Measurements from ENCODE around the gene PEX14. TPM values are rescaled to one million over a fixed set of nuclear protein-coding genes. Genes with fewer than 3 reads are reported as not detected.
"Not testable (repeated sequence)": the region's sequence is repeated elsewhere in the genome, so short reads cannot be mapped to it uniquely, and the experiment has no call there.

PEX14 gene
- total and polyA plus RNA-seq, 2 donors (not counting 3 experiments of a cell fraction or from before 2014, with no cell fraction given) = 19.5 to 26.5 TPM

GRCh38 chr1:10473145-10473765 lies 1.5 kb upstream of the PEX14 start:
- intact Hi-C loops (cut with micrococcal nuclease) = no loop called here
- TF ChIP-seq EZH2 (IDR thresholded peaks at IDR 0.05; ENCODE audit: borderline replicate concordance, low read depth, low read length, severe bottlenecking) (no peak), POLR2A (IDR thresholded peaks at IDR 0.05; ENCODE audit: low read depth, low read length) (no peak), GATA2 (IDR thresholded peaks at IDR 0.05; ENCODE audit: insufficient read depth, insufficient read length, low read depth, low read length) (no peak), POLR2AphosphoS5 (IDR thresholded peaks at IDR 0.05; ENCODE audit: insufficient read depth, low read depth, low read length) (no peak), CTCF (IDR thresholded peaks at IDR 0.05; ENCODE audit: extremely low read depth in 1 of 2, insufficient read depth in 1 of 2, low read depth in 1 of 2, low read length in 2 of 2) (no peak), JUN (IDR thresholded peaks at IDR 0.05; ENCODE audit: borderline replicate concordance, insufficient read depth, insufficient read length, low read depth) (no peak), FOS (IDR thresholded peaks at IDR 0.05; ENCODE audit: borderline replicate concordance, insufficient read depth, low read length) (no peak), MYC (IDR thresholded peaks at IDR 0.05; ENCODE audit: low read depth, low read length) (no peak)
- TF ChIP-seq, protein P1, sequence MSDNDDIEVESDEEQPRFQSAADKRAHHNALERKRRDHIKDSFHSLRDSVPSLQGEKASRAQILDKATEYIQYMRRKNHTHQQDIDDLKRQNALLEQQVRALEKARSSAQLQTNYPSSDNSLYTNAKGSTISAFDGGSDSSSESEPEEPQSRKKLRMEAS (IDR thresholded peaks at IDR 0.05; ENCODE audit: insufficient read depth, insufficient read length) = no peak
- Histone ChIP-seq H4K20me1 (replicated peaks; ENCODE audit: control insufficient read depth, extremely low read depth, insufficient read depth, low read length) (no peaks in the 10 kb centered on the region), H3K27me3 (ENCODE audit: control insufficient read depth in 2 of 2, insufficient read depth in 2 of 2, low read length in 2 of 2) (no peaks in the 10 kb centered on the region), H3K27ac (ENCODE audit: insufficient read depth, low read depth, low read length) (no peak overlapping the region), H3K79me2 (ENCODE audit: control insufficient read depth, insufficient read depth, low read length) (peaks cover 34% of the 10 kb centered on the region), H3K4me3 (replicated peaks in 1 of 3; ENCODE audit: insufficient read depth in 1 of 3, low read depth in 1 of 3, low read length in 3 of 3) (no peak overlapping the region), H3K4me1 (ENCODE audit: control insufficient read depth, extremely low read depth, insufficient read depth, low read length) (peaks cover 8% of the 10 kb centered on the region), H3K36me3 (ENCODE audit: control insufficient read depth in 2 of 2, extremely low read depth in 1 of 2, insufficient read depth in 2 of 2, low read length in 2 of 2) (peaks cover 0 to 2% of the 10 kb centered on the region in 2 experiments), H3K9me1 (replicated peaks; ENCODE audit: control insufficient read depth, extremely low read depth, insufficient read depth, low read length) (no peaks in the 10 kb centered on the region), H2AFZ (ENCODE audit: low read depth, low read length) (no peak overlapping the region), H3K9ac (replicated peaks; ENCODE audit: extremely low read depth, insufficient read depth, low read length) (no peak overlapping the region), H3K9me3 (replicated peaks; ENCODE audit: control insufficient read depth, insufficient read depth, low read length) (no peaks in the 10 kb centered on the region), H3K4me2 (ENCODE audit: insufficient read depth, low read length) (no peak overlapping the region)
- DNase-seq (ENCODE audit: low read depth, low spot score) (no peak), FAIRE-seq (no peak)
- BruUV-seq (replicated peaks) = no TSS peak
- dilution Hi-C loops (cut with MboI; ENCODE audit: extremely low pct_ligation_motif_present, low sequenced_read_pairs) = no loop called here
- POLR2A ChIA-PET = interaction anchor here (1.0 kb wide), 1 partner anchor 42 kb away, joined by 3 read pairs; no protein-coding TSS in a partner anchor
- CTCF ChIA-PET = interaction anchor here (1.5 kb wide), 1 partner anchor 43 kb away, joined by 3 read pairs; the partner anchor contains the start of gene CENPS

- intact Hi-C loops (cut with micrococcal nuclease) = not testable (repeated sequence)
These were observed 489 bp upstream of the PEX14 start for GRCh38 chr1:10474309-10474612.

More at GRCh38 chr1:10474309-10474612, 489 bp upstream of the PEX14 start:
- H3K27ac ChIP-seq (ENCODE audit: insufficient read depth, low read depth, low read length); H3K4me3 ChIP-seq (replicated peaks in 1 of 3; ENCODE audit: insufficient read depth in 1 of 3, low read depth in 1 of 3, low read length in 3 of 3); H3K4me1 ChIP-seq (ENCODE audit: control insufficient read depth, extremely low read depth, insufficient read depth, low read length); H3K9me1 ChIP-seq (replicated peaks; ENCODE audit: control insufficient read depth, extremely low read depth, insufficient read depth, low read length); dilution Hi-C loops (cut with MboI; ENCODE audit: extremely low pct_ligation_motif_present, low sequenced_read_pairs); POLR2A ChIA-PET; BruUV-seq (replicated peaks); DNase-seq (ENCODE audit: low read depth, low spot score); H4K20me1 ChIP-seq (replicated peaks; ENCODE audit: control insufficient read depth, extremely low read depth, insufficient read depth, low read length); H3K36me3 ChIP-seq (ENCODE audit: control insufficient read depth in 2 of 2, extremely low read depth in 1 of 2, insufficient read depth in 2 of 2, low read length in 2 of 2); H3K27me3 ChIP-seq (ENCODE audit: control insufficient read depth in 2 of 2, insufficient read depth in 2 of 2, low read length in 2 of 2); H3K9ac ChIP-seq (replicated peaks; ENCODE audit: extremely low read depth, insufficient read depth, low read length); H3K4me2 ChIP-seq (ENCODE audit: insufficient read depth, low read length); H3K9me3 ChIP-seq (replicated peaks; ENCODE audit: control insufficient read depth, insufficient read depth, low read length); H2AFZ ChIP-seq (ENCODE audit: low read depth, low read length); FAIRE-seq; CTCF ChIA-PET: not testable (repeated sequence)
- peaks cover 40% of the 10 kb centered on the region for H3K79me2 ChIP-seq (ENCODE audit: control insufficient read depth, insufficient read depth, low read length)

Measured in endothelial cell of umbilical vein (primary cell).